GM13976 (cell line): ENCODE results near the gene ULBP2.
"Not testable (repeated sequence)": the region's sequence is repeated elsewhere in the genome, so short reads cannot be mapped to it uniquely, and the experiment has no call there.

Experiments used
- DNase-seq: peaks from one replicate; pipeline ENCODE4 v3.0.0; 2012; ENCODE audit warnings: low spot score
- CTCF ChIP-seq: IDR thresholded peaks from 2 replicates; pipeline ENCODE4 v1.5.1; 2012; ENCODE audit warnings: borderline replicate concordance, mild to moderate bottlenecking; ENCODE audit not compliant: insufficient read depth; ENCODE audit errors: extremely low read depth, missing control alignments, control extremely low read depth
- in situ Hi-C: fragments of 300-500 bp; cut with MboI; formaldehyde crosslinking; loops from one replicate; pipeline ENCODE4 v1.12.0; 2022; ENCODE audit warnings: low sequenced_read_pairs, mixed read lengths, inconsistent platforms; ENCODE audit not compliant: unreplicated experiment

ULBP2 gene

DNA sequence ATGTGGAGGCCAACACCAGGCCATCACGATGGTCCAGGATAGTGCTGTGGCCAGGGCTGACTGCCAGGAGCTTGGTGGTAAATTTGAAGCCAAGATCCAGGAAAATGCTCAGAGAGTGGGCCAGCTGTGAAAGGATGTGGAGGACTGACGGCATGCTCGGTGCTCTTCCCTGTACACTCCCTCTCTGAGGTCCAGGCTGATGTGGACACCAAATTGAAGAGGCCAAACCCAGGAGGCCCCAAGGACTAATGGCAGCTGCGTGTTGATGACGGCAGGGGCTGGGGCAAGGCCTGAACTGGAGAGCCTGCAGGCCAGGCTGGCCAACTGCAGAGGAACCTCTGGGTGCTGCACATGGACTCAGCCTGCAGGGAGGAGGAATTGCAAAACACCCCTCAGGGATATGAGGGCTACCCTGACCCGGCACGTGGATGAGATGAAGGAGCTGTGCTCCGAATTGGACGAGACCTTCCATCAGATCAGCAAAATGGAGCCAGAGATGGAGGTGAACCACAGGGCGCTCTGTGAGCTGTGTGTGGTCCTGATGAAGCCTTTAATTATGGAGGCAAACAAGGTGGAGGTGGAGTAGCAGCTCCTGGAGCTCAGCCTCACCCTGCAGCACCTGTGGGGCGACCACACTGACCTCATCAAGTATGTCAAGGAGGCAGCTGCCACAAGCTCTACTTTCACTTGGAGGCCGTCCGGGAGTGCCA is 37.0 kb upstream of the ULBP2 start:
- in situ Hi-C loops: no loop called here
- no peak for DNase-seq
- TF ChIP-seq CTCF: no peak

- TF ChIP-seq CTCF: no peak
- in situ Hi-C loops: no loop called here
- DNase-seq: no peak
Measured at GRCh38 chr6:149905371-149905910, 36.4 kb upstream of the ULBP2 start.

DNA sequence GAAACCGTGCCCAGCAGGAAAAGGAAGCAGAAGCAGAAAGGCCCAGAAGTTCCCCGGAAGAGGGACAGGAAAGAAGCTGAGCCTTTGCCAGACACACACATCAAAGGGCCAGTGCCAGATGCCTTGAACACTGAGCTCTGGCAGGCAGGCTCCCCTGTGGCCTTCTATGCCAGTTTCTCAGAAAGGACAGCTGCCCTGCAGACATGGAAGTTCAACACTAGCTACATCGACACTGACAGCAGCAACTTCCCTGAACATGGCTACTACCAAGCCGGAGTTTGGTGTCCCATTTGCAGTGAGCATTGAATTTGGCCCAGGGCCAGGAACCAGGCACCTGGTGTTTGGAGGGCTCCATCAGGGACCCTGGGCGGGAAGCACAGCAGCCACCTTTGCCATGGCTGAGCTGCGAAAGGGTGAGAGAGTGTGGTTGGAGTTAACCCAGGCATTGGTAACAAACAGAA is 35.9 kb upstream of the ULBP2 start:
- no peak for TF ChIP-seq CTCF
- in situ Hi-C loops: no loop called here
- no peak for DNase-seq

DNA sequence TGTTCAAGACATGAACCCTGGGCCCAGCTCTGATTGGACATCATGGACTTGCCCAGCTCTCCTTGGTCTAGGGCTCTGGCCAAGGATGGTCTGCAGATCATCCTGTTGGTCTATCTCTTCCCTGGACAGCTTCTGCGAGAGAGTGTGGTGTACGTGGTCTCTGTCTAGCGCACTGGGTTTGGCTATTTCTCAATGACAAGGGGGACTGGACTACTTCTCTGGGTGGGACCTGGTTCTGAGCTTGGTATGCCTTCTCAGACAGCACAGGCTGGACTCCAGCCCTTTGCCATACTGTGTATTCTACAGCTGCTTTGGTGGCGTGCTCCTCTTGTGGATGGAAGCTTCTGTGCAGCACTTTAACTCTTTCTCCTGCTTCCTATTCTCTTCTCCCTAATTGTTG is 35.4 kb upstream of the ULBP2 start:
- DNase-seq: no peak
- no peak for TF ChIP-seq CTCF
- in situ Hi-C loops: no loop called here

DNA sequence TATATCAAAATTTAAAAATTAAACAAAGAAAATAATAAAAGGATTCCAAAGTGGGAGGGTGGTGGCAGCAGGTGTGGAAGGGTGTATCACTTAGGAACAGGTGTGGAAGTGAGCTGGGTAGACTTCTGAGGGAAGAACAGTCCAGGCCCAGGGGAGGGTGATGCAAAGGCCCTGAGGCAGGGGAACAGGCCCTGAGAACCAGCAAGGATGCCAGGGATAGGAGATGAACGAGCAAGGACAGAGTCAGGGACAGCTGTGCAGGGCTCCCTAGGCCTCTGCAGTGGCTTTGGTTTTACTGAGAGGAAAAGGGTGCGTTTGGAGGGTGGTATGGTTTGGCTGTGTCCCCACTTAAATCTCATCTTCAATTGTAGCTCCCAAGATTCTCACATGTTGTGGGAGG is 34.5 kb upstream of the ULBP2 start:
- in situ Hi-C loops: no loop called here
- DNase-seq: no peak
- TF ChIP-seq CTCF: no peak

GRCh38 chr6:149908480-149908879 is 33.3 kb upstream of the ULBP2 start:
- in situ Hi-C loops, DNase-seq: not testable (repeated sequence)

DNA sequence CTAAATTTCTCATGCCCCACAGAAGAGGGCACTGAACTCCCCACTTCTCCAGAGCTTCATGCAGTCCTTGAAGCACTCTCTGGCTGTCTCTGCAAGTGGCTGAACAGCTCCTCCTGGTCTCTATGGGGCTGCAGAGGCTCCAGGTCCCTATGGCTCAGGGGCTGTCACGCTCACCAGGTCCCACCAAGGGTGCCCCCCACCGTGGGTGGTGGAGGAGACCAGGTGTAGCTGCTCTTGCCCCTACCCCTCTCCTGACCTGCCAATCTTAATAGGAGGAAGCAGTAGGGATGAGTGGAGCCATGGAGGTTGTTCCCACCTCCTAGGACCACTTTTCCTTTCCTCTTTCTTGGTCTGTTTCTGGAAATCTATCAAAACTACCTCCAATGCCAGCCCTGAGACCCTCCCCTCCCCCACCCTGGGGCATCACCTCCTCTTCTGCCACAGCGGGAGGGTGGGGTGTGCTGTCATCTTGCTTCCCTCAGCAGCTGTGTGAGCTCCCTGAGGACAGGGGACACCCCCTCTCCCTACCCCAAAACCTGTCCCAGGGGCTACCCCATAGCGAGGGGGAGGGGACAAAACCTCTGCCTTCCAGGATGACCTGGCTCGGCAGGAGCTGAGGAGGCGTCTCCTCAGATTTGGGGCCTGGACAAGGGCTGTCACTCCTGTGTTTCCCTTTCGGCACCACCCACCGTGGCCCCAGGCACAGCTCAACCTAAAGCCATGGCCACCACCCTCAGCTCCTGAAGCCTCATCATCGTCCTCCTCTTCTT is 31.9 kb upstream of the ULBP2 start:
- TF ChIP-seq CTCF: no peak
- in situ Hi-C loops: no loop called here
- DNase-seq: no peak
